Tibial nerve (tissue), 4 donors: ENCODE results near the gene SLC26A11. TPM values are rescaled to one million over a fixed set of nuclear protein-coding genes. Genes with fewer than 3 reads are reported as not detected.

Experiments used
- DNase-seq, 2 donors: peaks; one replicate each; pipeline ENCODE4 v3.0.0-alpha.2; 2019; ENCODE audit warnings: low spot score in 2 of 2
- H3K27ac ChIP-seq, 4 donors: fragments of 200-600 bp; sonication (generic) in 3 of 4; one replicate each; pipeline ENCODE4 v1.5.1; 2017 to 2019; ENCODE audit warnings: mild to moderate bottlenecking in 1 of 4
- H3K27me3 ChIP-seq, 2 donors: fragments of 200-600 bp; sonication (generic) in 1 of 2; one replicate each; pipeline versions ENCODE4 v1.5.1 to v1.6.0; 2017 to 2019
- H3K36me3 ChIP-seq, 3 donors: fragments of 200-600 bp; sonication (generic); one replicate each; pipeline ENCODE4 v1.5.1; 2018 to 2019
- H3K4me1 ChIP-seq, 4 donors: fragments of 200-600 bp; sonication (generic) in 3 of 4; one replicate each; pipeline ENCODE4 v1.5.1; 2017 to 2019
- H3K4me3 ChIP-seq, 4 donors: fragments of 200-600 bp; sonication (generic) in 3 of 4; one replicate each; pipeline ENCODE4 v1.5.1; 2017 to 2019; ENCODE audit warnings: mild to moderate bottlenecking in 1 of 4, moderate library complexity in 1 of 4
- H3K9me3 ChIP-seq, 4 donors: fragments of 200-600 bp; sonication (generic) in 3 of 4; one replicate each; pipeline ENCODE4 v1.5.1; 2017 to 2019
- EP300 ChIP-seq, 2 donors: sonication (generic); formaldehyde crosslinking; IDR thresholded peaks; one replicate each; pipeline ENCODE4 v1.6.1; 2017; ENCODE audit warnings: antibody characterized with exemption in 2 of 2, mild to moderate bottlenecking in 1 of 2
- POLR2A ChIP-seq, 2 donors: fragments of 450-650 bp; IDR thresholded peaks; one replicate each; pipeline ENCODE4 v1.6.1; 2017; ENCODE audit warnings: antibody characterized with exemption in 2 of 2, mild to moderate bottlenecking in 2 of 2, moderate library complexity in 2 of 2
- WGBS, 2 donors: methylation state at CpG; one replicate each; pipeline ENCODE4 v1.1.5; 2018; 5-methylcytosine and 5-hydroxymethylcytosine counted together
- total RNA-seq, 4 donors: library from RNA; depleted of rRNA; stranded (reverse); fragments of >200 nt; gene quantifications; one replicate each; pipeline ENCODE4 v1.1.0, GENCODE V29; 2016
- TF ChIP-seq, protein P1 (sequence below), 5 experiments: fragments of 200-600 bp in 3 of 5; fragments of 450-650 bp in 2 of 5; sonication (generic) in 3 of 5; IDR thresholded peaks; one replicate each; pipeline ENCODE4 v1.5.1; 2016 to 2019; ENCODE audit warnings: antibody characterized with exemption in 5 of 5, mild to moderate bottlenecking in 3 of 5, moderate library complexity in 2 of 5

Gene SLC26A11
- total RNA-seq, 4 donors from 2014 or later = 14.4 to 44.7 (median 21.5) TPM

DNA sequence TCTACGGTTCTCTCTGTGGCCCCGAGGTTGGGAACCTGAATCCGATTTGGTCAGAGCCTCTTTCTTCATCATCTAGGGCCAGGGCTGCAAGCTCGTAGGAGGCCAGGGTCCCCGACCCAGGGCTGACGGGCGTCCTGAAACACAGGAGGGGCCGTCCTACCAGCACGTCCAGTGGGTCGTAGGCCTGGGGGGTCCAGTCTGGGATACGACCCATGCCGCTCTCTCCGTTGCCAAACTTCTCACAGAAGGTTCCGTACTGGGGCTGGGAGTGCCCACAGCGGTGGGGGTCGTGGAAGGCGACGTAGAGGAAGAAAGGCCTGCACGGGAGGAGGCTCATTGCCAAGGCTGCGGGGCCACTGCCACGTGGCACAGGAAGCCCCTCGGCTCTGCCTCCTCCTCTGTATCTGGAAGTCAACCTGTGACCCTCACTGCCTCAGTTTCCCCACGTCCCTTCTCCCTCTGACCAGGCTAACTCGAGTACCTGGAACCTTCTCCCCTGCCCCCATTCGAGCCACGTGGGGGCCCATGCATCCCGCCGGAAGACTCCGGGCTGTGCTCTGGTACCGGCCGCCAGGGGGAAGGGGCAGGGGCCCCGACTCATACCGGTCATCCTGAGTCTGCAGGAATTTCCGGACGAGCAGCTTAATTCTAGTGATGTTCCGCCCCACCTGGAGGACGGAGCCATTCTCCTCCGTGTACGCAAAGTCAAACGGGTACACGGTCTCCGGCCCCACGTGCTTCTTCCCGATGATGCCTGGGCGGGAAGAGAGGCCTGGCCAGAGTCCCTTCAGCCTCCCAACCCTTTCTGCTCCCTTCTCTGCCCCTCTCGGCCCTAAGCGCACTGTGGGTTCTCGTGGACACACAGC lies 6.0 kb upstream of the SLC26A11 start:
- Histone ChIP-seq H3K4me1 (peaks cover 0 to 11% (median 1%) of the 10 kb centered on the region in 4 donors), H3K36me3 (peaks cover 0 to 93% (median 9%) of the 10 kb centered on the region in 3 donors), H3K9me3 (no peaks in the 10 kb centered on the region), H3K4me3 (no peak overlapping the region), H3K27ac (no peak overlapping the region), H3K27me3 (no peaks in the 10 kb centered on the region)
- WGBS, 2 donors = 90 to 92% methylated on average over 48 of the region's 48 CpGs
- no peak for DNase-seq
- TF ChIP-seq EP300 (IDR thresholded peaks at IDR 0.05) = no peak
- TF ChIP-seq POLR2A (IDR thresholded peaks at IDR 0.05) = no peak
- TF ChIP-seq, protein P1, sequence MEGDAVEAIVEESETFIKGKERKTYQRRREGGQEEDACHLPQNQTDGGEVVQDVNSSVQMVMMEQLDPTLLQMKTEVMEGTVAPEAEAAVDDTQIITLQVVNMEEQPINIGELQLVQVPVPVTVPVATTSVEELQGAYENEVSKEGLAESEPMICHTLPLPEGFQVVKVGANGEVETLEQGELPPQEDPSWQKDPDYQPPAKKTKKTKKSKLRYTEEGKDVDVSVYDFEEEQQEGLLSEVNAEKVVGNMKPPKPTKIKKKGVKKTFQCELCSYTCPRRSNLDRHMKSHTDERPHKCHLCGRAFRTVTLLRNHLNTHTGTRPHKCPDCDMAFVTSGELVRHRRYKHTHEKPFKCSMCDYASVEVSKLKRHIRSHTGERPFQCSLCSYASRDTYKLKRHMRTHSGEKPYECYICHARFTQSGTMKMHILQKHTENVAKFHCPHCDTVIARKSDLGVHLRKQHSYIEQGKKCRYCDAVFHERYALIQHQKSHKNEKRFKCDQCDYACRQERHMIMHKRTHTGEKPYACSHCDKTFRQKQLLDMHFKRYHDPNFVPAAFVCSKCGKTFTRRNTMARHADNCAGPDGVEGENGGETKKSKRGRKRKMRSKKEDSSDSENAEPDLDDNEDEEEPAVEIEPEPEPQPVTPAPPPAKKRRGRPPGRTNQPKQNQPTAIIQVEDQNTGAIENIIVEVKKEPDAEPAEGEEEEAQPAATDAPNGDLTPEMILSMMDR (IDR thresholded peaks at IDR 0.05) = no peak

GRCh38 chr17:80214878-80215210 lies 5.4 kb upstream of the SLC26A11 start:
- H3K9me3 ChIP-seq = no peaks in the 10 kb centered on the region
- WGBS, 2 donors = 88 to 92% methylated on average over 11 to 17 of the region's 17 CpGs
- no peak for DNase-seq
- H3K27ac ChIP-seq = no peak overlapping the region
- no peaks in the 10 kb centered on the region for H3K27me3 ChIP-seq
- H3K4me1 ChIP-seq = peaks cover 0 to 16% (median 2%) of the 10 kb centered on the region in 4 donors
- peaks cover 0 to 87% (median 9%) of the 10 kb centered on the region in 3 donors for H3K36me3 ChIP-seq
- no peak overlapping the region for H3K4me3 ChIP-seq
- TF ChIP-seq, protein P1 (IDR thresholded peaks at IDR 0.05) = no peak
- no peak for TF ChIP-seq POLR2A (IDR thresholded peaks at IDR 0.05)
- TF ChIP-seq EP300 (IDR thresholded peaks at IDR 0.05) = no peak

- 95% methylated on average over 37 to 40 of the region's 40 CpGs for whole genome bisulfite sequencing, 2 donors
- Histone ChIP-seq H3K36me3 (peaks cover 0 to 68% (median 3%) of the 10 kb centered on the region in 3 donors), H3K27me3 (no peaks in the 10 kb centered on the region), H3K27ac (no peak overlapping the region), H3K4me3 (no peak overlapping the region), H3K9me3 (no peaks in the 10 kb centered on the region), H3K4me1 (peaks cover 0 to 26% (median 9%) of the 10 kb centered on the region in 4 donors)
- TF ChIP-seq POLR2A (IDR thresholded peaks at IDR 0.05) (no peak), EP300 (IDR thresholded peaks at IDR 0.05) (no peak)
- TF ChIP-seq, protein P1 (IDR thresholded peaks at IDR 0.05) = no peak
- DNase-seq = no peak
Observed at GRCh38 chr17:80216473-80217456, 3.5 kb upstream of the SLC26A11 start.

DNA sequence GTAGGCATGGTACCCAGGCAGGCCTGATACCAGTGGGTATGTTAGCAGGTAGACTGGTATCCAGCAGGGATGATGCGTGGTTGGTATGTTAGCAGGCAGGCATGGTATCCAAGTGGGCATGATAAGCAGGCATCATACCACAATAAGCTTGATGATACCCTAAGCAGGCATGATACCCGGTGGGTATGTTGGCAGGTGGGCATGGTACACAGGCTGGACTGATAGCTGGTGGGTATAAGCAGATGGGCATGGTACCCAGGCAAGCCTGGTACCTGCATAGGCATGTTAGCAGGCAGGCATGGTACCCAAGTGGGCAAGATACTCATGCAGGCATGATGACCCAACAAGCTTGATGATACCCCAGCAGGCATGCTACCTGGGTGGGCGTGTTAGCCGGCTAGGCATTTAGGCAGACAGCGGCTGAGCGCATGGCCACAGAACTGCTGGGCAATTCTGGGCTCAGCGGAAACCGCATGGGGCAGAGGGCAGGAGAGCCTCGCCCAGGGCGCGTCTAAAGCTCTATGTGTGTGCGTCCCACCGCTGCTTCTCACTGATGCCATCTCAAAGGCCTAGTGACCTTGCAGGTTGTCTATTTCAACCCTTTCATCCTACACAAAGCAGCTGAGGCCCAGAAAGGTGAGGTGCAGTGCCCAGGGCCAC lies 2.4 kb upstream of the SLC26A11 start:
- H3K36me3 ChIP-seq = peaks cover 0 to 60% (median 0%) of the 10 kb centered on the region in 3 donors
- 91 to 98% methylated on average over 8 to 11 of the region's 13 CpGs for WGBS, 2 donors
- H3K27me3 ChIP-seq = no peaks in the 10 kb centered on the region
- H3K27ac ChIP-seq = no peak overlapping the region
- no peak for TF ChIP-seq POLR2A (IDR thresholded peaks at IDR 0.05)
- TF ChIP-seq EP300 (IDR thresholded peaks at IDR 0.05) = no peak
- TF ChIP-seq, protein P1 (IDR thresholded peaks at IDR 0.05) = no peak
- no peaks in the 10 kb centered on the region for H3K9me3 ChIP-seq
- no peak overlapping the region for H3K4me3 ChIP-seq
- peaks cover 0 to 35% (median 9%) of the 10 kb centered on the region in 4 donors for H3K4me1 ChIP-seq
- DNase-seq = no peak
